ENCODE results near the gene NINL. TPM values are rescaled to one million over a fixed set of nuclear protein-coding genes. Genes with fewer than 3 reads are reported as not detected.

The NINL gene
- total RNA-seq, 1 experiment from 2014 or later = 7.2 TPM

DNA sequence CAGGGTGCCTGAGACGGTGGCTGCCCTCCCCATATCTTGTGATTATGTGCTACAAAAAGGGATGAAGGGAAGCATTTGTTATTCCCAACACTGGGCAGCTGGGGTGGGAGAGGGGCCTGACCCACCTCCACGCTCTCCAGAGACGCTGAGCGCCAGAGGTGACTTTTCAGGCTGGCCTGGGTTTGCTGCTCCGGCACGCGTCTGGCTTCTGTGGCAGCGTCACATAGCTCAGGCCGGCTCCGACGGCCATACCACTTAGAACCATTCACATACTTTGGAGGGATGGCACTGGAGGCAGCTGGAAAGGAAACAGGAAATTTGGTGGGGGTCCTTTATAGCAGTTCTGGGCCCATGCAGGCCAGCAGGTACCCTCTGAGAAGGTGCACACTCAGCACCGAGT lies 72.6 kb downstream of the NINL start:
- no TSS peak for BruUV-seq (replicated peaks)
- H3K9me3 ChIP-seq (ENCODE audit: control insufficient read depth in 1 of 2, insufficient read depth in 1 of 2, low read depth in 1 of 2, low read length in 2 of 2) = peaks cover 7 to 15% of the 10 kb centered on the region in 2 experiments; a peak in 3 of 4 replicates
- no peak overlapping the region for H3K4me3 ChIP-seq (replicated peaks in 1 of 2; ENCODE audit: low read depth in 1 of 2, low read length in 2 of 2)
- intact Hi-C loops (cut with micrococcal nuclease) = no loop called here
- ATAC-seq (no peak), DNase-seq (ENCODE audit: low read depth, low spot score) (no peak)
- H2AFZ ChIP-seq (ENCODE audit: low read depth, low read length, poor library complexity, severe bottlenecking) = no peak overlapping the region
- no peaks in the 10 kb centered on the region for H3K9me2 ChIP-seq (ENCODE audit: insufficient read depth)
- no peaks in the 10 kb centered on the region for H3K79me2 ChIP-seq (ENCODE audit: insufficient read depth, low read length)
- H3K4me1 ChIP-seq (ENCODE audit: control insufficient read depth in 1 of 2, insufficient read depth in 2 of 2, low read length in 2 of 2) = peaks cover 5 to 6% of the 10 kb centered on the region in 2 experiments; a peak in 2 of 4 replicates
- ChIA-PET RAD21 (ENCODE audit: low non-redundant PET in 1 of 2, low total read pairs in 2 of 2, uncharacterized antibody in 2 of 2, unreplicated experiment in 2 of 2) (no interaction called here), POLR2A (no interaction called here), CTCF (no interaction called here)
- TF ChIP-seq EZH2 (IDR thresholded peaks at IDR 0.05) = no peak
- TF ChIP-seq JUND (IDR thresholded peaks at IDR 0.05) = no peak
- no peak for TF ChIP-seq FOSL1 (IDR thresholded peaks at IDR 0.05; ENCODE audit: low read depth)
- TF ChIP-seq POLR2A (IDR thresholded peaks at IDR 0.05; ENCODE audit: borderline replicate concordance, extremely low read depth, insufficient read depth, insufficient read length) = no peak
- TF ChIP-seq ZNF274 (IDR thresholded peaks at IDR 0.05; ENCODE audit: low read depth, low read length) = no peak
- H3K36me3 ChIP-seq (ENCODE audit: control insufficient read depth in 1 of 2, insufficient read depth in 2 of 2, low read length in 2 of 2) = no peaks in the 10 kb centered on the region
- no peak overlapping the region for H3K9ac ChIP-seq (ENCODE audit: low read length)
- H3K27ac ChIP-seq (ENCODE audit: low read depth, low read length) = no peak overlapping the region
- H4K20me1 ChIP-seq (ENCODE audit: insufficient read depth) = no peaks in the 10 kb centered on the region
- H3K27me3 ChIP-seq (ENCODE audit: insufficient read depth, low read length) = no peaks in the 10 kb centered on the region
- H3K4me2 ChIP-seq (ENCODE audit: low read length) = no peak overlapping the region

DNA sequence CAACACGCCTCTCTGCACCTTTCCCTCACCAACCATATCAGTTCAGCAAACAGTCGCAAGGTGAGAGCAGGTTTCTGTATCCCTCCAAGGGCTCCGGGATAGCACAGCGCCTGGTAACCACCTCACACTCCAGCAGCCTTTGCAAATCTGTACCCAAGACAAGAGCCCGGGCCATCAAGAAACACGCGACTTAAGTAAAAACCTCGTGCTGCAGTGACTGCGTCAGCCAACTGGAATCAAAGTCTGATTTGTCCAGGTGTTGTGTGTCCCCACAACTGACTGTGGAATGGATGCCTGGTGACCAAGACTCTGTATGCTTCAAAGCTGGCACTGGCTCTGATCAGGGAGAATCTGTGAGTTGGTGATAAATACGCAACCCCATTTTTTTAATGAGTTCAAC lies 74.1 kb downstream of the NINL start:
- Histone ChIP-seq H3K36me3 (ENCODE audit: control insufficient read depth in 1 of 2, insufficient read depth in 2 of 2, low read length in 2 of 2) (no peaks in the 10 kb centered on the region), H3K27ac (ENCODE audit: low read depth, low read length) (no peak overlapping the region), H3K9ac (ENCODE audit: low read length) (no peak overlapping the region), H2AFZ (ENCODE audit: low read depth, low read length, poor library complexity, severe bottlenecking) (no peak overlapping the region), H3K9me3 (ENCODE audit: control insufficient read depth in 1 of 2, insufficient read depth in 1 of 2, low read depth in 1 of 2, low read length in 2 of 2) (peaks cover 7 to 15% of the 10 kb centered on the region in 2 experiments; a peak in 3 of 4 replicates), H3K4me2 (ENCODE audit: low read length) (no peak overlapping the region), H3K4me3 (replicated peaks in 1 of 2; ENCODE audit: low read depth in 1 of 2, low read length in 2 of 2) (no peak overlapping the region), H3K4me1 (ENCODE audit: control insufficient read depth in 1 of 2, insufficient read depth in 2 of 2, low read length in 2 of 2) (peaks cover 5 to 6% of the 10 kb centered on the region in 2 experiments; a peak in 2 of 4 replicates), H3K9me2 (ENCODE audit: insufficient read depth) (no peaks in the 10 kb centered on the region), H4K20me1 (ENCODE audit: insufficient read depth) (no peaks in the 10 kb centered on the region), H3K27me3 (ENCODE audit: insufficient read depth, low read length) (no peaks in the 10 kb centered on the region), H3K79me2 (ENCODE audit: insufficient read depth, low read length) (no peaks in the 10 kb centered on the region)
- ChIA-PET POLR2A (no interaction called here), CTCF (no interaction called here), RAD21 (ENCODE audit: low non-redundant PET in 1 of 2, low total read pairs in 2 of 2, uncharacterized antibody in 2 of 2, unreplicated experiment in 2 of 2) (no interaction called here)
- no peak for ATAC-seq
- no peak for TF ChIP-seq SRF (IDR thresholded peaks at IDR 0.05; ENCODE audit: low read depth)
- no peak for TF ChIP-seq RAD21 (IDR thresholded peaks at IDR 0.05; ENCODE audit: low read depth)
- TF ChIP-seq, protein P1, sequence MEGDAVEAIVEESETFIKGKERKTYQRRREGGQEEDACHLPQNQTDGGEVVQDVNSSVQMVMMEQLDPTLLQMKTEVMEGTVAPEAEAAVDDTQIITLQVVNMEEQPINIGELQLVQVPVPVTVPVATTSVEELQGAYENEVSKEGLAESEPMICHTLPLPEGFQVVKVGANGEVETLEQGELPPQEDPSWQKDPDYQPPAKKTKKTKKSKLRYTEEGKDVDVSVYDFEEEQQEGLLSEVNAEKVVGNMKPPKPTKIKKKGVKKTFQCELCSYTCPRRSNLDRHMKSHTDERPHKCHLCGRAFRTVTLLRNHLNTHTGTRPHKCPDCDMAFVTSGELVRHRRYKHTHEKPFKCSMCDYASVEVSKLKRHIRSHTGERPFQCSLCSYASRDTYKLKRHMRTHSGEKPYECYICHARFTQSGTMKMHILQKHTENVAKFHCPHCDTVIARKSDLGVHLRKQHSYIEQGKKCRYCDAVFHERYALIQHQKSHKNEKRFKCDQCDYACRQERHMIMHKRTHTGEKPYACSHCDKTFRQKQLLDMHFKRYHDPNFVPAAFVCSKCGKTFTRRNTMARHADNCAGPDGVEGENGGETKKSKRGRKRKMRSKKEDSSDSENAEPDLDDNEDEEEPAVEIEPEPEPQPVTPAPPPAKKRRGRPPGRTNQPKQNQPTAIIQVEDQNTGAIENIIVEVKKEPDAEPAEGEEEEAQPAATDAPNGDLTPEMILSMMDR (IDR thresholded peaks at IDR 0.05 in 2 of 3, conservative IDR thresholded peaks at IDR 0.05 in 1 of 3; ENCODE audit: borderline replicate concordance in 1 of 3, insufficient read depth in 1 of 3, low read depth in 2 of 3, low read length in 2 of 3) = no peak
- no peak for TF ChIP-seq JUND (IDR thresholded peaks at IDR 0.05)
- no peak for TF ChIP-seq POLR2AphosphoS5 (IDR thresholded peaks at IDR 0.05; ENCODE audit: low read depth, low read length)
- no peak for TF ChIP-seq SP1 (IDR thresholded peaks at IDR 0.05; ENCODE audit: low read depth)
- TF ChIP-seq CEBPB (IDR thresholded peaks at IDR 0.05; ENCODE audit: low read depth) = no peak
- TF ChIP-seq FOSL1 (IDR thresholded peaks at IDR 0.05; ENCODE audit: low read depth) = no peak
- no peak for TF ChIP-seq ELF1 (IDR thresholded peaks at IDR 0.05; ENCODE audit: borderline replicate concordance, low read depth)
- TF ChIP-seq, protein P2, sequence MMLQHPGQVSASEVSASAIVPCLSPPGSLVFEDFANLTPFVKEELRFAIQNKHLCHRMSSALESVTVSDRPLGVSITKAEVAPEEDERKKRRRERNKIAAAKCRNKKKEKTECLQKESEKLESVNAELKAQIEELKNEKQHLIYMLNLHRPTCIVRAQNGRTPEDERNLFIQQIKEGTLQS (IDR thresholded peaks at IDR 0.05) = no peak
- TF ChIP-seq, protein P3, sequence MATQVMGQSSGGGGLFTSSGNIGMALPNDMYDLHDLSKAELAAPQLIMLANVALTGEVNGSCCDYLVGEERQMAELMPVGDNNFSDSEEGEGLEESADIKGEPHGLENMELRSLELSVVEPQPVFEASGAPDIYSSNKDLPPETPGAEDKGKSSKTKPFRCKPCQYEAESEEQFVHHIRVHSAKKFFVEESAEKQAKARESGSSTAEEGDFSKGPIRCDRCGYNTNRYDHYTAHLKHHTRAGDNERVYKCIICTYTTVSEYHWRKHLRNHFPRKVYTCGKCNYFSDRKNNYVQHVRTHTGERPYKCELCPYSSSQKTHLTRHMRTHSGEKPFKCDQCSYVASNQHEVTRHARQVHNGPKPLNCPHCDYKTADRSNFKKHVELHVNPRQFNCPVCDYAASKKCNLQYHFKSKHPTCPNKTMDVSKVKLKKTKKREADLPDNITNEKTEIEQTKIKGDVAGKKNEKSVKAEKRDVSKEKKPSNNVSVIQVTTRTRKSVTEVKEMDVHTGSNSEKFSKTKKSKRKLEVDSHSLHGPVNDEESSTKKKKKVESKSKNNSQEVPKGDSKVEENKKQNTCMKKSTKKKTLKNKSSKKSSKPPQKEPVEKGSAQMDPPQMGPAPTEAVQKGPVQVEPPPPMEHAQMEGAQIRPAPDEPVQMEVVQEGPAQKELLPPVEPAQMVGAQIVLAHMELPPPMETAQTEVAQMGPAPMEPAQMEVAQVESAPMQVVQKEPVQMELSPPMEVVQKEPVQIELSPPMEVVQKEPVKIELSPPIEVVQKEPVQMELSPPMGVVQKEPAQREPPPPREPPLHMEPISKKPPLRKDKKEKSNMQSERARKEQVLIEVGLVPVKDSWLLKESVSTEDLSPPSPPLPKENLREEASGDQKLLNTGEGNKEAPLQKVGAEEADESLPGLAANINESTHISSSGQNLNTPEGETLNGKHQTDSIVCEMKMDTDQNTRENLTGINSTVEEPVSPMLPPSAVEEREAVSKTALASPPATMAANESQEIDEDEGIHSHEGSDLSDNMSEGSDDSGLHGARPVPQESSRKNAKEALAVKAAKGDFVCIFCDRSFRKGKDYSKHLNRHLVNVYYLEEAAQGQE (IDR thresholded peaks at IDR 0.05; ENCODE audit: low read depth) = no peak
- TF ChIP-seq SIN3A (IDR thresholded peaks at IDR 0.05; ENCODE audit: low read depth) = no peak
- TF ChIP-seq EGR1 (IDR thresholded peaks at IDR 0.05; ENCODE audit: low read depth) = no peak
- no peak for TF ChIP-seq YY1 (IDR thresholded peaks at IDR 0.05; ENCODE audit: extremely low read depth, insufficient replicate concordance, low read depth, low read length)
- TF ChIP-seq ZNF274 (IDR thresholded peaks at IDR 0.05; ENCODE audit: low read depth, low read length) = no peak
- TF ChIP-seq EZH2phosphoT487 (IDR thresholded peaks at IDR 0.05; ENCODE audit: borderline replicate concordance) = no peak
- intact Hi-C loops (cut with micrococcal nuclease) = no loop called here
- BruUV-seq (replicated peaks) = no TSS peak
- no peak for DNase-seq (ENCODE audit: low read depth, low spot score)
